OCI-M1 (cell line): ENCODE measurements around the gene ADO.

ENCODE experiments used
- DNase-seq: peaks from one replicate; lab custom pipeline; 2025; lab: John Stamatoyannopoulos, UW

ADO gene

DNA sequence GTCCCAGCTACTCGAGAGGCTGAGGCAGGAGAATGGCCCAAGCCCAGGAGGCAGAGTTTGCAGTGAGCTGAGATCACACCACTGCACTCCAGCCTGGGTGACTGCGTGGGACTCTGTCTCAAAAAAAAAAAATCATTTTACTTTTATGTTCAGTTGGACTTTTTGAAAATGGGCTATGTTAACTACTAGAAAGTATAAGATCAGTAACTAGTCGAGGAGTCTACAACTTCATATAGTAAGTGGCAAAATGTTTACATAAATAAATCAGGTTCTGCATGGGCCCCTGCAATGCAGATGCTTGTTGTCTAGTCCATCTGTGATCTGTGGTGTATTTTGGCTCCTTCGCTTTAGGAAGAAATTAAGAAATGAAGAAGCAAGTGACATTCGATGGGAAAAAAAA is 12.3 kb upstream of the ADO start:
- DNase-seq = no peak

DNA sequence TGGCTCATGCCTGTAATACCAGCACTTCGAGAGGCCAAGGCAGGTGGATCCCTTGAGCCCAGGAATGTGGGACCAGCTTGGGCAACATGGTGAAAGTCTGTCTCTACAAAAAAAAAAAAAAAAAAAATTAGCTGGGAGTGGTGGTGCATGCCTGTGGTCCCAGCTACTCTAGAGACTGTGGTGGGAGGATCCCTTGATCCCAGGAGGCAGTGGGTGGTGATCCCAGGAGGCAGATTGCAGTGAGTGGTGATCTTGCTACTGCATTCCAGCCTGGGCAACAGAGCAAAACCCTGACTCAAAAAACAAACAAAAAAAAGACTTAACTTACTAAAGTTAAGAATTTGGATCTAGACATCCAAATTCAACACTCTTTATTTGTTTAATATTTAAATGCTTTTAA is 10.2 kb upstream of the ADO start:
- no peak for DNase-seq

DNA sequence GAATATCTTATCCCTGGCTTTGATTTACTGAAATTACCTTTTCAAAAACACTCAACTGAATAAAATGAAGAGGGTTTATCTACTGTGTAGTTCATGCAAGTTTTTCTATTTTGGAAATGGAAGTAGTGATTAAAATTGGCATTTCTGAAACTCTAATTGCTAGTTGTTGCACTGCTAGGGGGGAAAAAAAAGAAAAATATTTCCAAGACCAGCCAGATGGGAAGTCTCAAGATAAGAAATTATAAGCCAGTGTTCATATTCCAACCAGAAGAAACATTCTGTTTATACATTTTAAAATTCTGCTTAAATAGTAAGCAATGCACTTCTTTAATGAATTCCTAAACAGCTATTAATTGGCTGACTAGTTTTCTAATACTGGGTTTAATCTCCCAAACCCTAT is 9.4 kb upstream of the ADO start:
- DNase-seq = no peak

DNA sequence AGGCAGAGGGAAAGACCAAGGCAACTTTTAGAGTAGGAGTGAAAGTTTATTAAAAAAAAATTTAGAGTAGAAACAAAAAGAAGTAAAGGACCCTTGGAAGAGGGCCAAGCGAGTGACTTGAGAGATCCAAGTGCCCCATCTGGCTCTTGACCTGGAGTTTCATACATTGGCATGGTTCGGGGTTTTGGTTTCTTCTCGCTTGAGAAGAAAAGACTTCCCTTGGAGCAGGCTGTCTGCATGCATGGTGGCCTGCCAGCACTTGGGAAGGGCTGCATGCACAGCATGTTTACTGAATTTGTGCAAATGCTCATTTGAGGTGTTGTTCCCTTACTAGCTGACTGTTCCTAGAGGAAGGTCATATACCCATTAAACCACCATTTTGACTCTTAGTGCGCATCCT is 8.8 kb upstream of the ADO start:
- DNase-seq = no peak

DNA sequence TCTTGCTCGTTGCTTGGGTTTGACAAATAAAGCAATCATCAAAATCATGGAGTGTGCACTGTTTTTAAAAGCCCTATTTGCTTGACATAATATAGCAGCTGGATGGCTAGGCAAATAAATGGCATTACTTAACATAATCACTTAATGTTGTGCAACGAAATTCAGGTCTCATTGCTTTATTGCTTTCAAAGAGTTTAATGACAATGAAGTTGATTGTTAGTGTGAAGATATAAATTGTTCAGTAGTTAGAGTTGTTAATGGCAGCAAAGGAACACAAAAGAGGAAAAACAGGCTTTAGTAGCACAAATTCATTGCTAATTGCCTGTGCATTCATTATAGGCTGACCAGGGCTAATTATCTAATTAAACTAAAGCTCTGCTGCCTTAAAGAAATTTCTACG is 7.6 kb upstream of the ADO start:
- DNase-seq = no peak

DNA sequence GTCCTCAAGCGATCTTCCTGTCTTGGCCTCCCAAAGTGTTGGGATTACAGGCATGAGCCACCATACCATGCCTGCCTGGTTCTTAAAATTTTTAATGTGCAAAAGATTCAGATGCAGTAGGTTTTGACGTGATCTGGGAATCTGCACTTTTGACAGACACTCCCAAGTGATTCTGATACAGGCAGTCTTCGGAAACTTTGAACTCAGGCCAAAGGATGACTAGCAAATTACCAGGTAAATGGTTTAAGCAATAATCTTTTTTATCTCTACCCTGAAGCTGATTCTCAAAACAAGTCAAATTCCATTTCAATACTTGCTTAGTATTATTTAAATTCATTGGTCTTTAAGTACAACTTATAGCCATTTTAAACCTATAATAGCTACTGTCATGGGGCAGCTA is 2.6 kb upstream of the ADO start:
- no peak for DNase-seq

DNA sequence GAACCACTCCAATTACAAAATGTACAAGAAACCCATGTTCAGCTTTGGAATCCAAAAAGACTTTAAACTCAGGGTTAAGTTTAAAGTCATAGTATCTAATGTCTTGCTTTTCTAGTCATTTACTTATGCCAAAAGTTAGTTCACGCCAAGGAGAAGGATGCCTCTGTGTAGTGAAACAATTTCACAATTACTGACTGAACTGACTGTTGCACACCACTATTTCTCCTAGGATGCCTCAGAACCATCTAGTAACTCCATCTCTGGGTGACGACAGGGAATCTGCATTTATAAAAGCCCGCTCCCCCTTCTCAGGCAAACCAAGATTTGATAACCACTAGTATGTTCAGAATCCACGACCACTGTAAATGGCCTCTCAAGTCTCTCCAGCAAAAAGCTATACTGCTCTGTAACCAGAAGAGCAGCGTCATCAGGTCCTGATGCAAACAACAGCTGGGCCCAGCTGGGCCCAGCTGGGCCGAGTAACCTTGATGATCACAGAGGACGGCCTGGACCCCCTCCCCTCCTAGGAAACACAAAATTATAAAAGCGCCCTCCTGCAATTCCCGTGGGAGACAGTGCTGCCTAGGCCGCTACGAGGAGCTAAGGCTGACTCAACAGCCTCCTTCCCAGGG is 680 bp upstream of the ADO start:
- no peak for DNase-seq

DNA sequence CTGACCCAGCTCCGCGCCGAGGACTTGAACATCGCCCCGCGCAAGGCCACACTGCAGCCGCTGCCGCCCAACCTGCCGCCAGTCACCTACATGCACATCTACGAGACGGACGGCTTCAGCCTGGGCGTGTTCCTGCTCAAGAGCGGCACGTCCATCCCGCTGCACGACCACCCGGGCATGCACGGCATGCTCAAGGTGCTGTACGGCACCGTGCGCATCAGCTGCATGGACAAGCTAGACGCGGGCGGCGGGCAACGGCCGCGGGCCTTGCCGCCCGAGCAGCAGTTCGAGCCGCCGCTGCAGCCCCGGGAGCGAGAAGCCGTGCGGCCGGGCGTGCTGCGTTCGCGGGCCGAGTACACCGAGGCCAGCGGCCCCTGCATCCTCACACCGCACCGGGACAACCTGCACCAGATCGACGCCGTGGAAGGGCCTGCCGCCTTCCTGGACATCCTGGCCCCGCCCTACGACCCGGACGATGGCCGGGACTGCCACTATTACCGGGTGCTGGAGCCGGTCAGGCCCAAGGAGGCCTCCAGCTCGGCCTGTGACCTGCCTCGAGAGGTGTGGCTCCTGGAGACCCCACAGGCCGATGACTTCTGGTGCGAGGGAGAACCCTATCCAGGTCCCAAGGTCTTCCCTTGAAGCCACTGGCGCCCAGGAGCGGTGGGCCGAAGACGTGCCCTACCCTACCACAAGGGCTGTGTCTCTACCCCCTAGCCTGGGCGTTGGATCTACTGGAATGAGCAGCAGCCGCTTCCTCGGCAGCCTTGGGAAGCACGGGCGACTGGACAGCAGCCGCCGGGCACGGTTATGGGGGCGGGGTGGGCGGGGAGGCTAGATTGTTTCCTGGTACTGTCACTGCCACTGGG is 945 bp downstream of the ADO start:
- peak; percentile 49 for DNase-seq

DNA sequence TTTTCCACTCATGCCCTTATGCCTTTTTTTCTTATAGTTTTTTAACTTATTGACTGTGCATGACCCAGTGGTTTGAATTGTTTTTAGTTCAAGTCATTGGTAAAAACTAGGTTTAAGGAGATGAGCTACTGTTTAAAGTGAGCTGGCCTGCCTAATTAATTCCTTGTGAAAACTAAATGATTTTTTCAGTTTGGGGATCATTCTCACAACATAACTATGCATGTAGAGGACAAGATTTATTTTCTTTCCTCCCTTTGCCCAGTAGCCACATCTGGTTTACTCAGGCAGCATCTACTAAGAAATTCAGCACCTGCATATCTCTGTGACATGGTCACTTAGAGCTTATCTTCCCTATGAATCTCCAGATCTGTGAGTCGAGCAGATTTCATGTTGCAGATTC is 1.7 kb downstream of the ADO start:
- DNase-seq = no peak

DNA sequence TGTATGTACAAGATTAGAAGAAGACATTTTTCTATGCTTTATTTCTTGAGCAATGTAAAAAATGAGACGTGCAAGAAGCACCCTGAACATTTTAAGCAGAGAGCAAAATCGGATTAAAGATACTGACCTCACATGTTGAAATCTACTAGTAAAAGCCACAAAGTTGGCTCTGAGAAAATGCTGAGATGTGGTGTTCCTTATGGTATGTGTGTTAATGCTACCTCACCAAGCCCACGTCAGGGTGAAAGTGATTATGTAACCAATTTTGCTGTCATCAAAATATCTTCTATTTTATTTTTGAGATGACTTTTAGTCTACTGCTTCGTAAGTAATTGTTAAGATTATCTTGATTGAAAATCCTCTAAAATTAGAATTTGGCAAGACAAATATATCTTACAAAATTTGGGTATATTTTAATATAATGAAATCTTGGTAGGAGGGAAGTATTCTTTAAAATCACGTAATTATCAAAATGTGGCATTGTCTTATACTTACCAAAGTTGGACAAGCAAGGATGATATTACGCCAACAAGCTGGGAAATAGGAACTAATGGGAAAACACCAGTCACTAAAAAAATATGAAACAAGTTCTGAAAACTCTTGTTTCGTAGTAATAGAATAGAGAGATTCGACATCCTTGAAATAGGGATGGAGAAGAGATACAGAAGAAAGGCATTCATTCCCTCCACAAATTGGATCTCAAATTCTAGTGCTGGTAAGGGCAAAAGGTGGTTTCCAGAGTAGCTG is 5.8 kb downstream of the ADO start:
- no peak for DNase-seq

DNA sequence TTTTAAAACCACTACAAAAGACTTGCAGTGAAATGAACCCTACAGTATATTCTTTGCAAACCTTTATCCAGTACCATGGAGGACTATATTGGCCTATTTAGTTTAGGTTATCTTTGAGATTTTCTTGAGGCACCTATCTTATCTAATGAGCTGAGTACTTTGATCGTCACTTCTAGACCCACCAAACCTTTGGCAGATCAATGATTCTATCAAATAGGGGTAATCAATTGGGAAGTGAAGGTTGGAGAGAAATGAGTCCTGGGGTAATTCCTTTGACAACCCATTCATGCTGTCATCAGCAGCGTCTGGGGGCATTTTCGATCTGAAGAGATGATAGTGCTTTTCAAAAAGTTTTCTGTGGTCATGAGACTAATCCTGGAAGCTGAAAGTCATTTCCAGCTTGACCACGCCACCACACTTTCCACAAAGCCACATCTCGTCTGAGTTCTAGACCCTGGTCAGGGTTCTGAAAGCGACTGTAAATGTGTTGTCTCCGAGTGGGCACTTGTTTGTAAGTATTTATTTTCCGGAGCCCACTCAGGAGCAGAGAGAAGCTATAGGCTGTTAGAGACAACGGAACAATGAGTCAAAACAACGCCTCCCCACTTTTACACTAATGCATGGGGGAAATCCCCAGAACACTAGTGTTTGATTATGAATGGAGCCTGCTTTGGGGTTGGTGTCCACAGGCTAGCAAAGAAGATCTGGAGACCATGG is 6.8 kb downstream of the ADO start:
- no peak for DNase-seq

DNA sequence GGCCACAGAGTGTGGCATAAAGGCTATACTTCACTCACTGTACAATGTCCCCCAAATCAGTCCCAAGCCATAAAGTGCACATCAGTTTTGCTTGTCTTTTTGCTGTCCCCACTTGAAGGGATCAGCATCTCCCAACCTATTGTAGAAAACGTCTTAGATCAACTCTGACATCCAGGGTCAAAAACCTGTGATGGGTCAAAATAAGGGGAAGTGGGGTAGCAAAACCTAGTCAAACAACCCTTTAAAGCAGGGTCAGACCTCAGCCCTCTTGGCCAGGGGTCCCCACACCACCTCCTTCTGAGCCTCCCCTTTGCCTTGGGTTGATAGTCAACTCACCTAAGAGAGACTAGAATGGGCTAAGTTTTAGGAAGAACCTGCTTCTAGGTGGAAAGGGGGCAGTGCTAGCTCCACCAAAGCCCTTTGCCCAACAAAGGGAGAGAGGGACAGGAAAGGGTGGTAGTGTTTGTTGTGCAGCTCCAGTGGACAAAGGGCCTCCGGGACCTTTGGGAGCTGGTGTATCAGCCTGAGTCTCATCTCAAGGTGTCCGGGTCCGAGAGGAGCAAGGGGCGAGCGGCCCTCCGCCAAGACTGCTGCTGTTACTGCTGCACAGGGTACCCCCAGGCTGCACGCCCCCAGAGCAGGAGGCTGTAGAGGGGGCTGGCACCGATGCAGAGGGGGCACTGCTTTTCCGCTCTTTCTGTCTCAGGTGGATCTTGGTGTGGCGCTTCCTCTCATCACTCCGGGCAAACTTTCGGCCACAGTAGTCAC is 8.3 kb downstream of the ADO start:
- no peak for DNase-seq

DNA sequence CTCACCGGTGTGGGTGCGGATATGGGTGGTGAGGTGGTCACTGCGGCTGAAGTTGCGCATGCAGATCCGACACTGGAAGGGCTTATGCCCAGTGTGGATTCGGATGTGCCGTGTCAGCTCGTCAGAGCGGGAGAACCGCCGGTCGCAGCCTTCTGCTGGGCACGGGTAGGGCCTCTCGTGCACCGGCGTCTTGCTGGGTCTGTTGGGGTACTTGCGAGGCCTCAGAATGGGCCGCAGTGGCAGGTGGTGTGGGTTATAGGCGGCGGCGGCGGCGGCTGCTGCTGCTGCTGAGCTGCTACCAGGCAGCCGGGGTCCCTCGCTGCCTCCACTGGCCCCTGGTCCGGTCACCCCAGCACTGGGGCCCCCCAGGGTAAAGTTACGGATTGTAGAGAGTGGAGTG is 8.9 kb downstream of the ADO start:
- no peak for DNase-seq

DNA sequence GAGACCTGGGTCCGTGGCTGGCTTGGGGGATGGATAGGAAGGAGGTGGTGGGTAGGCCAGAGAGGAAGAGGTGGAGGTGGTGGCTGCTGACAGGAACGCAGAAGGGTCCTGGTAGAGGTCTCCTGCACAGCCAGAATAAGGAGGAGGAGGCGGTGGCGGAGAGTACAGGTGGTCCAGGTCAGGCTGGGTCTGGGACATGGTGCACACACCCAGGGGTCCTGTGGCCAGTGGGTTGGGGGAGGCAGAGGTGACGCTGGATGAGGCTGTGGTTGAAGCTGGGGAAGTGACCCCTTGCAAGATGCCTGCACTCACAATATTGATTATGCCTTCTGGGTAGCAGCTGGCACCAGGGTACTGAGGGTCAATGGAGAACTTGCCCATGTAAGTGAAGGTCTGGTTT is 9.5 kb downstream of the ADO start:
- DNase-seq = no peak

DNA sequence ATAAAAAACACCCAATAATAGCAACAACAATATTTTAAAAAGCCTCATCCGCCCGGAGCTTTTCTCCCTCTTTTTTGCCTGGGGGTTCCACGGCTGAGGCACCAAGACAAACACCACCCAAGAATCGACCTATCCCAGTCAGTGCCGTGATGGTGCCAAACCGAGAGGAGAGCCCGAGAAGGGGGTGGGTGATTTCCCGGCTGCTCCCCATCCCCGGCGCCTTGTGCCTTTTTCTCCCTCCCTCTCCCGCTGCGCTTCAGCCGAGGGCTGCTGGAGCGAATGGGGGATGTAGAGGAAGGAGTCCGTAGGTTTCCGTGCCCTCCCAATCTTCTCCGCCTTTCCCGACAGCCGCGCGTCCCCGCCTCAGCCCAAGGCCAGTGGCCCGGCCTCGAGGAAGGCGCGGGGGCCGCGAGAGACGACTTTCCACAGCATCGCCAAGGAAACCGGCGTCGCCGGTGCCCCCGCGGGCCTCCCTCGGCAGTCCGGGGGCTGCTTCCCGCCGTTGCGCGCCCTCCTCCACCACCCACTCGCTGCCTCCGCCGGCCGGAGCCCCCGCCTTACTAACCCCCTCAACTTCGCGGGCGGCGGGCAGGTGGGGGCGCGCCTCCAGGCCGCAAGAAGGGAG is 10.3 kb downstream of the ADO start:
- DNase-seq = no peak

DNA sequence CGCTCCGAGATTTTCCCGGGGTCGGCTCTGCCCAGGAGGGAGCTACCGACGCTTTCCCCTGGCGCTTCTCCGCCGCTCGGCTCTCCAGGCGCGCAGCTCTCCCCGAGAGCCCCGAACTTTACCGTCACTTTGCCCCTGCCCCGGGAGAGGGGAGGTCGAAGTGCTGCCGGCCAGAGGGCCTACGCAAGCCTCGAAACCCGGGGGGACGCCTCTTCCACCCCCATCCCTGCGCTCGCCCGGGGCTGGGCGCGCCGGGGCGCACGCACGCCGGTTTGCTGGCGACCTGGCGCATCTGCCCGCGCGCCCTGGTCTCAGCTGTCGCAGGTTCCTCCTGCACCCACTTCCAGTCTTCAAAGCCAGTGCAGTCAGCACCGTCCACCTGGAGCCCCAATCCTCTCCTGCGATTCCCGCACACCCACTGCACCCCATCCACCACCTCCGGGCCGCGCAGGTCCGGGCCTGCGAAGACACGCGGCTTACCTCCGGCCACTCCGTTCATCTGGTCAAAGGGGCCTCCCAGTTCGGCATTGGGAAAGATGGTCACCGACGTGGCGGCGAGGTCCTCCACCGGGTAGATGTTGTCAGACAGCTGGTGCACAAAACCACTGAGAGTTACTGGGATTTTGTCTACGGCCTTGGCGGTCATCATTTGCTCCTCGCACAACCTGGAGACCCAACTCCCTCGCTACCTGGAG is 11.0 kb downstream of the ADO start:
- DNase-seq = no peak

DNA sequence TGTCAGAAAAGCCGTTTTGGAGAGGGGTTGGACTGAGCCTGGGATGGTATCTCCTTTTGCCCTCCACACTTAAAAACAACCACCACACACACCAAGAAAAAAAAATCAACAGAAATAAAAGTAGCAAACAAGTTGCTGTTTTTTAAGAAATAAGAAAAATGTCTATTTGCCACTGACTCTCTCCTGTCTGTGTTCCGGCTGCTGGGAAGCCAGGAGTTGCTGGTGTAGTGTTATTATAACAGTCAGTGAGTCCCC is 11.5 kb downstream of the ADO start:
- DNase-seq = no peak

DNA sequence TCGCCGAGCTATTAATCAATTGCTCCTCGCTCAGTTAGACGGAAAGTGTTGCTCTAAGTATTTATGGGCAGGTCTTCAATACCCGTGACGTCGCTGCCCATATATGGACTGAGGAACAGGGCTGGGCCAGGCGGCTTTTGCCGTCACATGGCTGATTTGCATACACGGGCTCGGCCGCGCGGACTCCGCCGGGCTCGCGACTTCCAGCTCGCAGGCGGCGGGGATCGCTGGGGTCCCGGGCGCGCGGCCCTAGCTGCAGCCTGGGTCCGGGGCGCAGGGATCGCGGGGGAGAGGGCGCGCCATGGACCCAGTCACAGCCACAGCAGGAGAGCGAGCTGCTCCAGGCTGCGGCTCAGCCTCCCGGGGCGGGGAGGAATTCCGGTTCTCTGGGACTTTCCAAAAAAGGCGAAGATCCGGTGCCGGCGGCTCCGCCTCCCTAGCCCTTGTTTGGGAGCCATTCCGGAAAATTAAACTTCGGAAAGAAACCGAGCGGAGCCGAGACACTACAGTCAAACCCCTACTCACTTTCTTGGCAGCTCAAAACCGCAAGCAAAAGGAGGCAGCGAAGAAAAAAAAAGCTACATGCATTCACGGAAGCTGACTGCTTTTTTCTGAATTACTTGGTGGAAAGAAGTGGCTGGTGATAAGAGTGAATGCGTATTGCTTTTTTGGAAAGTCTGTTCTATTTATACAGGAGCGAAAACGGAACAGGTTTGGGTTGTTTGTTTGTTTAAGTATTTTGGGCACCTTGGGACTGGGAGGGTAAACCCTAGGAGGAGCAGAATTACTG is 12.0 kb downstream of the ADO start, which contains the start of gene EGR2:
Gene EGR2, minus strand, starts transcription at position 36 of the 790 bp plus-strand sequence. CDS start 337 bp downstream, outside the sequence.
- DNase-seq = peak; percentile 99

DNA sequence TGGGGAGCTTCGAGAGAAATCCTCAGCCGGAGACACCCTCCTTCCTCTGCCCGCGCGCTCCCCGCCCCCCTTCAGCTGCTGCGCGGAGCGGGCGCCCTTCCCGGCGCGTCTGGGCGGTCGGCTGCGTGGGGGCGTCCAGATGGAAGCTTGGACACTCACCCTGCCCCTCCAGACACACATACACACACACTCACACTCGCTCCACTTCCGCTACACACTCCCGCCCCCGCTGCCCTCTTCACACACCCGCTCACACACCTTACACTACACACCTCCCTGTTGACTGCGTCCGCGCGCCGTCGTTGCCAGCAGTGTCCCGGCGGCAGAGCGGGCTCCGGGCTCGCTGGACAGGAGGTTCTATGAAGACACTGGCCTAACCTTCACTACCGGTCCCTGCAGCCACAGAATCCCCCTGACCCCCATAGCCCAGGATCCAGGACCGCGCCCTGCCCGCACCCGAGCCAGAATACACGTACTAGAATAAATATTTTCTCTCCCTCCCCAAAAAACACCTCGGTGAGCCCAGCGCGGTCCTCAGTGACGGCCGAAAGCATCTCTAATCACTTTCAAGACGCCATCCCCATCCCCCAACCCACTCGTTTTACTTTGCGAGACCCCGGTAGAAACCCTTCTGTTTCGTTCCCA is 12.7 kb downstream of the ADO start:
- no peak for DNase-seq
